NB4 (cell line): ENCODE results near the gene MPP3.
A peak's percentile ranks its signal among the peaks of the same experiment; 100 is the strongest.

Experiments
- DNase-seq: peaks from one replicate; pipeline ENCODE4 v3.0.0; 2010; ENCODE audit warnings: low read depth
- H3K4me3 ChIP-seq: one replicate; pipeline ENCODE4 v1.5.1; 2011; ENCODE audit warnings: mild to moderate bottlenecking, low read depth, low read length, moderate library complexity
- CTCF ChIP-seq: IDR thresholded peaks from one replicate; pipeline ENCODE4 v1.5.1; 2012; ENCODE audit warnings: low read depth, low read length
- MYC ChIP-seq: IDR thresholded peaks from 2 replicates; pipeline ENCODE4 v1.6.1; 2011; ENCODE audit warnings: low read depth, low read length
- POLR2A ChIP-seq: IDR thresholded peaks from 2 replicates; pipeline ENCODE4 v1.6.1; 2011; ENCODE audit warnings: mild to moderate bottlenecking; ENCODE audit not compliant: insufficient read length; ENCODE audit errors: extremely low read depth
- TF ChIP-seq, protein P1 (sequence below): IDR thresholded peaks from 2 replicates; pipeline ENCODE4 v1.6.1; 2011; ENCODE audit warnings: low read depth, low read length

Gene MPP3

DNA sequence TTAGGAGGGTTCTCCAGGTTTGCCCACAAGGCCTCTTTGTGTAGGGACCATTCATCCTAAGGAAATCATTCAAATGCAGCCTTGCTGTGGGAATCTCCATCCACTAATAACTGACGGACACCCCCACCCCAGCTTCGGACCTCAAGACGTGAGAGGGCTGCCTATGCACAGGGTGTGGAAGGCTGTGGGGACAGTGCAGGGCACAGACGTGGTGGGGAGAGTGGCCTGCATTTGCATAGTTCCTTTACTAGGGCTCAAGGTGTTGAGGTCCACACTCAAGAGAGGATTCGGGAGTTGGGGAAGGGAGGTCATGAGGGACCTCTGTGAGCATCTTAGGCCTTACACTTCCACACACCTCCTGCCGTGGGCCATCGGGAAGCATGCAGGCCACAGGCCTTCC, 64.0 kb downstream of the MPP3 start:
- TF ChIP-seq MYC (no peak), POLR2A (no peak)
- TF ChIP-seq, protein P1, sequence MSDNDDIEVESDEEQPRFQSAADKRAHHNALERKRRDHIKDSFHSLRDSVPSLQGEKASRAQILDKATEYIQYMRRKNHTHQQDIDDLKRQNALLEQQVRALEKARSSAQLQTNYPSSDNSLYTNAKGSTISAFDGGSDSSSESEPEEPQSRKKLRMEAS, result no peak
- no peak for DNase-seq
- no peak overlapping the region for H3K4me3 ChIP-seq

DNA sequence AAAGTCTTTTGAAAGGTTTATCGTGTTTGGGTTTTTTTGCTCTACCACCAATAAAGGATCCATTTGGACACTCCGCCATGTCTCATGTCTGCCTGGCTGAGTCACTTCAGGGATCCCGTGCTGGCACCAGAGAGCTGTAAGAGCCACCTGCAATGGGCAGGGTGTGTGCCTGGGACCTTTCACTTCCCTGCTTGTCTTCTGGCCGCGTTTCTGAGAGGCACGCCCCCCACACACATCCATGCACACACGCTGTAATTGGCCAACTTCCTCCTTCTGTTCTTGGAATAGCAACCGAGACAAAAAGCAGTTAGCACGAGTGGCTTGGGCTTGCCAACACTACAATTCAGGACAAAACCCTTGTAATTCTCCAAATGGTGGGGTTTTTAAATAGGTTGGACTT, 64.6 kb downstream of the MPP3 start:
- H3K4me3 ChIP-seq, result no peak overlapping the region
- DNase-seq, result peak; percentile 87
- TF ChIP-seq, protein P1, result peak; percentile 89
- TF ChIP-seq MYC (peak; percentile 80), POLR2A (no peak)

DNA sequence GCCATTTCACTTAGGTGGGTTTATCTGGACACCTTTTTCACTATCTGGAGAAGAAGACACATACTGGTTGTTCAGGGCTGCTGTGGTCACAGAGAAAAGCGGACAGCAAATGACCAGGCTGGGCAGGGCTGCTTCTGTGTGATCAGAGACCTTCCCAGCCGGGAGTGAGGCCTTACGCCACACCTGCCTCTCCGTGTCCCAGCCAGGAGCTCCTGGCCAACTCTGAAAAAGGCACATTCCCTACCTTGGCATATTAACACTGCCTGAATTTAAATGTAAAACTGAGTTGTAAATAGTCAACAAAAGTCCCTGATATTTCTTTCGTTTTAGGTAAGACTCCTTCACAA, 65.3 kb downstream of the MPP3 start:
- no peak overlapping the region for H3K4me3 ChIP-seq
- TF ChIP-seq MYC (no peak), POLR2A (no peak), CTCF (no peak)
- TF ChIP-seq, protein P1, result no peak
- no peak for DNase-seq

DNA sequence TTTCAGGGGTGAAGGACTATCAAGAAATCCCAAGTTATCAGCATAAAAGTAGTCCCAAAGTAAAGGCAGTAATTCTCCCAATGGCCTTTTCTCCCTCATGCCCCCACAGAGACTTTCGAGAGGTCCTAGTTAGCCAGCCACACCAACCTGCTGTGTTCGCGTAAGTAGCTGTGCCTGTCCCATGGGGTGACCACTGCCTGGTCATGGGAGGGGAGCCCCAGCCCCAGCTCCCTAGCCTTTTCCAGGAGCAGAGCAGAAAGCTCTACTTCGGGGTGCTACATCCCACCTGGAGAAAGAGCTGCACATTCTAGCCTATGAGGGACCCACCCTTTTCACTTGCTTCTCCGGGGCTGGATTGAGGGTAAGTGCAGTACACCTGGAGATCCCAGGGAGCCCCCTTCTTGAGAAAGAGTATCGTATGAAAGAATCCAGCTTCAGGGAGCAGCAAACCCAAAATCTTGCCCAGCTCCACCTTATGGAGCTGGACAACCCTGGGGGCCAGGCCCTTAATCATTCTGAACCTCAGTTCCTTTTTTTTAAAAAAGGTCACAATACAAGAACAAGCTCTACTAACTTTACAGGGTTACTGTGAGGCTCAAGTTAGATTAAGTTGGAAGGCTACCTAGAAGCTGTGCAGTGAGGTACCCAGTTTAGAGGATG, 65.8 kb downstream of the MPP3 start:
- no peak for DNase-seq
- TF ChIP-seq POLR2A (no peak), MYC (no peak), CTCF (no peak)
- TF ChIP-seq, protein P1, result no peak
- no peak overlapping the region for H3K4me3 ChIP-seq

- peak; percentile 61 for DNase-seq
- no peak overlapping the region for H3K4me3 ChIP-seq
- peak; percentile 75 for TF ChIP-seq CTCF
- no peak for TF ChIP-seq MYC
Measured at GRCh38 chr17:43766413-43767052, 66.4 kb downstream of the MPP3 start.

DNA sequence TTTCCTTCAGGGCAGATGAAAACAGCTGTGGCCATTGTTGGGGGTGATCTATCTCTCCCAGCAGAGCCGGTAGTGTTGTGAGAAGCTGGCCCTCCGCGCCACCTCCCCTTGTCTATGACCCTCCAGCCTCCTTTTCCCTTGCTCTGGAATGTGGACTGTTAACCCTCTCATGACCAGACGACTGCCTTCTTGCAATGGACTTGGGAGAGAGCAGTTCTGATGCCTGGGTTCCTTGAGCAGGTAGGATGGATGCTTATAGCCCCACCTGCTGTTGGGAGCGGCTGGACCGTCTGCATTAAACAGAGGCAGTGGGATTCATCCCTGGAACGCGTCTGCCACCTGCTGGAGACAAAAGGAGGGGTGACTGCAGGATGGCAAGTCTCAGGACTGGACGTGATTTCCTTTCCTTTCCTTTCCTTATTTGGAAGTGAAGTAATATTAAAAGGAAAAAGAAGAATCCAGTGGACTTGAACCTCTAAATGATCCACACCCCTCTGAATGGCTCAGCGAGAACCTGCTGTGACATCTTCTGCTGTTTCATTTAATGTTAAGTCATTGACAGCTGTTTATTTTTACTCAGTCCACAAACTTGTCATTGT, 72.6 kb downstream of the MPP3 start:
- DNase-seq, result peak; percentile 85
- TF ChIP-seq CTCF (peak; percentile 98), MYC (no peak), POLR2A (no peak)
- TF ChIP-seq, protein P1, result peak; percentile 48; the same call in 1 of the 2 replicates
- no peak overlapping the region for H3K4me3 ChIP-seq

DNA sequence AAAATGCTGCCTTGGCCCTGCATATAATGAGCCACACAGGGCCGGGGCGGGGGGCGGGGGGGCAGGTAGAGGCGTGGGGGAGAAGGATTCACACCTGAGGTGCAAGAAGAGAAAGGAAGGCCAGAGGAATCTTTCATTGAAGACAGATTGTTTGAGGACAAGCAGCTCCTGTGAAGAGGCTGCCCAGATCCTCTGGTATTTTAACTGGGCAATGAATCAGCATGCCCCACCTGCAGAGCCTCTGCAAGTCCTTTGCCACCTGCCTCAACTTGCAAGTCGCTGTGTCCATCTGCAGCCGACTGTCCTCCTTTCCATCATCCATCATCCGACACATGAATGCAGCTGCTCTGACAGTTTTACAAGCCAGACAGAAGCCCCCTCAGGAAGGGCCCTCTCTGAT, 73.1 kb downstream of the MPP3 start:
- no peak for DNase-seq
- H3K4me3 ChIP-seq, result no peak overlapping the region
- TF ChIP-seq POLR2A (no peak), MYC (no peak), CTCF (no peak)
- TF ChIP-seq, protein P1, result no peak
